Stimulated activated CD4-positive, alpha-beta T cell treated with anti-CD3 and anti-CD28 coated beads, TNF-alpha, amount 100 ng/mL, for 1 hour (primary cell): ENCODE results near the gene AHI1.

Experiments used
- DNase-seq, 3 donors: peaks; one replicate each; pipeline ENCODE4 v3.0.0-alpha.2; 2020; ENCODE audit warnings: low read depth in 3 of 3, low spot score in 1 of 3

AHI1 gene

DNA sequence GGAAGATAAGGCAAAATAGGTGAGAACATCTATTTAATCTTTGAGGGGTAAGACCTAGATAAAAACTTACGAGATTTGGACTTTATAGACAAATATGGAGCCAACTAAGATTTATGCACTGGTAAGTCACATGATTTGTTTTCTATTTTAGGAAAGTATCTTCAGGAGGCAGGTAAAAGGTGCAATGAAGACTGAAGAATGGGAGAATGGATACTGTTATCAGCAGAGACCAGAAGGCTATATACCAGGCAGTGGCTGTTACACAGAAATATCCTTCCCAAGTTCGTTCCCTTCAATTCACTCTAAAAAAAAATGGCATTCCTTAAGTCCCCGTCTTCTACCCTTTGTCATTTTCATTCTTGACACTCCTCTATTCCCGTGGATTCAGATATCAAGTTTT, 192.7 kb downstream of the AHI1 start:
- DNase-seq: no peak

DNA sequence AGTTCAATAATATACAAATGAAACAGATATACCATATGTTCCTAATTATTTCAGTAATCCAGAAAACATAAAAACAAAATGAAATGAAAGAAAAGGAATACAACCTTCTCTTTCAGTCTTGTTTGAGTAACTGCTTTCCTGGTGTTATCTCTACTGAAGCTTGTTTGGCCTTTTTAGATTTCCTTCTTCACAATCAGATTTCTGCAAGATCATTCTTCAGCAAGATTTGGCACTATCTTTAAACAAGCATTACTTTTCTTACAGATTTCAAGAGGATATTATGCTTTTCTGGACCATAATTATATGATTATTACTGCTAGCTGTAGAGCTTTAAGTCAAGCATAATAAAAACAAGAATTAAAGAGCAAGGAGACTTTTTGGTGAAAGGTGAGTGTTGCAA, 196.2 kb downstream of the AHI1 start:
- no peak for DNase-seq

DNA sequence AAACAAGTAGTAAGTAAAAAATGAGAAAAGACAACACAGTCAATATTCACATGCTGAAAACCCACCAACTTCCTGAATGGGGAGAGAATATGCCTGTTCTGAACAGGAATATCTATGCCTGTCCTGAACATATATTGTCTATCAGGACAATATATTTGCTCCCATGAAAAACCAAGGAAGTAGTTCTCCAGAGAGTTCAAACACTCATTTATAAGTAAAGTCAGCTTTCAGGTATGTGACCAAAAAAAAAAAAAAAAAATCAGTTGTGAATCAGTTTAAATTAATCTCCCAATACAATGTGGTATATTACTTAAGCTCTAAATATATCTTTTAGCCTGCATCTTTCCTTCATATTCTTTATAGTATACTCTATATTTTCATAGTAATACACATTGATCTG, 197.0 kb downstream of the AHI1 start:
- DNase-seq: no peak

DNA sequence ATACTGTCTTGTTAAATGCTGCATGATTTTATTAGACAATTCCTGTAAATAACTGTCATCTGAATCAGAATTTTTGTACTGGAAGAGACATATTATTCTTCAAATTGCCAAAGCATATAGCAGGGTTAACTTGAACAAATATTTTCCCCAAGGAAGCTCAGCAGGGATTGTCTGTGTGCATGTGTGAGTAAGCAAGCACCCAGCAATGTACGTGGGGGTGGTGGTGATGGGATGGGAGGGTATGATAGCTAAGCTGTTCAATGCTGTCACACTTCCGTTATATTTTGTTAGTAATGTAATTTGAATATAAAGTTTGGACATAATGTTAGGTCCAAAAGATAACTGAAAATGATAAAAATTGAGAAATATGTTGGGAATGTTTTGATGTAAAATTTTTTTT, 198.3 kb downstream of the AHI1 start:
- DNase-seq: no peak

DNA sequence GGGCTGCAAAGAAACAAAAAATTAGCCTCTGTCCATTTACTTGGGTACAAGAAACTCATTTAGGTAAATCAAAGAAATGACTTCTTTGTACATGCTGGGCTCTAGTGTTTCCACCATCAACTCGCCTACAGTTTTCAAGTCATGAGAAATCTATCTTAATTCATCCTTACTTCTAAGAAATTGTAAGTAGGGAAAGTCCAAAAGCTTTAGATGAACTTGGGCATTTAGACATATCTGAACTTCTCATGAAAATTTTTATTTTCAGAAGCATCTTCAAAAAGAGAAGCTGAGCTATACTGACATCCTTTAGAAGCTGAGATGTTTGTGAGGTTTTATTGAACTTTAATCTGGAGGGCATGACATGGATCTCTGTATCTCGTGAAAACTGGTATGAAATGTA, 199.1 kb downstream of the AHI1 start:
- no peak for DNase-seq

DNA sequence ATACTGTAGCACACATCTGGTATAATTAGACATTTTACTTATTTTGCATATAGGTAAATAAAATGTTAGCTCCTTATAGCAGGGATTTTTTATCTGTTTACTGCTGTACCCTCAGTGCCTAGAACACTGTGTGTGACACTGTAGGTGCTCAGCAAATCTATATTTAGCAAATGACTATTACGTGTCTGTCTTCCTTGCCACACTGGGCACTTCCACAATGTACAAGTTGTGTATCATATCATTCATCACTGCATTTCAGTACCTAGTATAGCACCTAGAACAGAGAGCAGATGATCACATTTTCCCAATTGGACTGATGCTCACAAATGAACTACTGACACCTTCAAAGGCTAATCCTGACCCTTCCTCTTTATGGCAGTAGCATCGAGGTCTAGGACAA, 200.8 kb downstream of the AHI1 start:
- no peak for DNase-seq

DNA sequence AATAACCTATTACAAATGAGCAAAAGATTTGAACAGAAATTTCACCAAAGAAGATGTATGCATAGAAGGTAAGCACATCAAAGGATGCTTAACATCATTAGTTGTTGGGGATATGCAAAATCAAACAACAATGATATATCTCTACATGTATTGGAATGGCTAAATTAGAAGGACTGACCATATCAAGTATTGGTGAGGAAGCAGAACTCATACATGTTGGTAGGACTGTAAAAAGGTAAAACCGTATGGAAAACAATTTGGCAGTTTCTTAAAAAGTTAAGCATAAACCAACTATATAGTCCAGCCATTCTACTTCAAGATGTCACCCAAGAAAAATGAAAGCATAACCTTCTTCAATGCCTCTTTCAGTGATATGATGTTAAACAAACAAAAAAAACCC, 202.5 kb downstream of the AHI1 start:
- DNase-seq: no peak

DNA sequence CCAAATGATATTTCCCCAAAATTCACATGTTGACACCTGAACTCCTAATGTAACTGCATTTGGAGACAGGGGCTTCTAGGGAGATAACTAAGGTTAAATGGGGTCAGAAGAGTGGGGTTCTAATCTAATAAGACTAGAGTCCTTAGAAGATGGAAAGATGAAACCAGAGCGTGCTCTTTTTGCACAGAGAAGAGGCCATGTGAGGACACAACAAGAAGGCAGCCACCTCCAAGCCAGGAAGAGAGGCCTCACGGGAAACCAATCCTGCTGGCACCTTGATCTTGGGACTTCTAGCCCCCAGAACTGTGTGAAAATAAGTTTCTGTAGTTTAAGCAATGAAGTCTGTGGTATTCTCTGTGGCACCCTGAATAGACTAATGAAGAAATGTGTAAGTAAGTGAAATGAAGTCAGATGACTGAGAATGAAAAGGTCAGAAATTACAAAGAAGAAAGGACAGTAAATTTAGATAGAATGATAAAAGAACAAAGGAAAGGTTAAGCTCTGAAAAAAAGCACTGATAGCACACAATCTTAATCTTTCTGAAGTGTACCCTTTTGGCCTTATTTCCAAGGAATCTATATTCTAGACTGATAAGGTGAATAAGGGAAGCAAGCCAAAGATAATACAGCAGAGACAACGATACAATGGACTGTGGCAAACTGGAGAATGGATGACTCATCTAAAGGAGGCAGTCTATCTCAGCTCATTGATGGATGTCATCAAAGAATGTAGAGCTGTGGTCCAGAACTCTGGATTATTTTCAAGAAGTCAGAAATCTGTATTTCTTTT, 206.1 kb downstream of the AHI1 start:
- no peak for DNase-seq

DNA sequence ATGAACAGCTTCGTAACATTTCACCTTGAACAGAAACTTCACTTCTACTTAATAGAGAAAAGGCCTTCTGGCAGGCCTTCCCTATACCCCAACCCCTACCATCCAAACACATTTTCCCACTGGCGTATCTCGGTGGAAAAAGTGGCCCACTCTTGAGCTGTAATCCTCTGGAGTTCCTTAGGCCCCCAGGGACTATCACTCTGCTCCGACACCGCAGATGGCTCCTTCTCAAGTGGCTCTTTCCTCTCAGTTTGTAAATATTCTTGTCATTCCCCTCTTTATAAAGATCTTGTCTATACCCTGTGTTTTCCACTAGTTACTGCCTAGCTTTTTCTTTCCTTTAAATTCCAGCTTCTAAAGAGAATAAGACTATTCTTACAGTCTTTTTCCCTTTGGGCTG, 207.7 kb downstream of the AHI1 start:
- no peak for DNase-seq

DNA sequence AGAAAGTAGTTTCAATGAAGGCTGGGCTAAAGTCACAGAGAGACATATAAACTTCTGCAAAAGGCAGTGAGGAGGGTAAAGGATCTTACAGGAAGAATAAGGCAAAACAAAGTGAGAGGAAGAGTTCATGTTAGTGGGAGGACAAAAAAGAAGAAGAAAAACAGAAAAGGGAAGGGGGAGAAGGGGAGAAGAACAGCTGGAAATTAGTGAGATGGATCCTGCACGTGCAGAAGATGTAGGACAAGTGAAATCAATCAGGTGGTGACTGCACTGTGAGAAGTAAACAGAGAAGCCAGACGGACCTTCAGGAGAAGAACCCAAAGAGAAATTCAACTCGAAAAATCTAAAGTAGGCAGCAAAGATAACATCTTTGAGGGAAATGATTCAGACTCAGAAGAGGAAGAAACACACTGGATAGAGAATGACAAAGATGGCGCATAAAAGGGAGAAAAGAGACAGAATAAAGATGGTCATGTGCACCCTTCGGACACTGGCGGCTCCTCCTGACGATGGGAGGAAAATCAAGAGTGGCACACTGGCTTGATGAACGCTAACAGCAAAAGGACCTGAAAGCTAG, 210.5 kb downstream of the AHI1 start:
- no peak for DNase-seq

DNA sequence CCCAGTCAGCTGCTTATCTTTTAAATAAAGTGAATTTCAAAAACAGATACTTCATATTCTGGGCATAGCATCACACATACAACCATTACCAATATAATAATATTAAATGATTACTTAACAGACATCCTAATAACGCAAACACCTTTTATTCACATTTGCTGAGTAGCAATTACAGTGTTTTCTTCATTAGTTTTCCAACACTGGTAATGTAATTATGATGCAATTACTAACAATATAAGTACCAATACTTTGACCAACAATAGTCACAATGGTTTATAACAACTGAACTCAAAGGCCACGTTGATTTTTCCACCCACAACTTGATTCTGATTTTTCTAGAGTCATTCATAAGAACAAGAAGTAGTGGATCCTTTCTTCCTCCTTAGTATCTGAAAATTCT, 212.4 kb downstream of the AHI1 start:
- no peak for DNase-seq

DNA sequence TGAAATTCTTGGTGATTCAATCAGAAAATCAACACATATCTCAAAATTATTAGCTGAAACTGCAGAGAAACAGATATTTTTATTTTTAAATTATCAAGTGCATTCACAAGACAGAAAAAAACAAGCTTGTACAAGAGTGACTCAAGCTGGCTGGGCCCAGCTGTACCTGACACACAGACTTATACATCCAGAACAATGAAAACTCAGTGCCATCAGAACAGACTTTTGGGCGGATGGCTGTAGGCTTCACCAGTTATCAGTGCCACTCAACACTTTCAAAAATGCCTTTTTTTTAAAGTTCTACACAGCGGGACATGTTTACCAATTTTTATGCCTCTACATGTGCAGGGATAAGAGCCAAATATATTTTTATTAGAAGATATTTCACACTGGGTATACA, 213.6 kb downstream of the AHI1 start:
- no peak for DNase-seq

DNA sequence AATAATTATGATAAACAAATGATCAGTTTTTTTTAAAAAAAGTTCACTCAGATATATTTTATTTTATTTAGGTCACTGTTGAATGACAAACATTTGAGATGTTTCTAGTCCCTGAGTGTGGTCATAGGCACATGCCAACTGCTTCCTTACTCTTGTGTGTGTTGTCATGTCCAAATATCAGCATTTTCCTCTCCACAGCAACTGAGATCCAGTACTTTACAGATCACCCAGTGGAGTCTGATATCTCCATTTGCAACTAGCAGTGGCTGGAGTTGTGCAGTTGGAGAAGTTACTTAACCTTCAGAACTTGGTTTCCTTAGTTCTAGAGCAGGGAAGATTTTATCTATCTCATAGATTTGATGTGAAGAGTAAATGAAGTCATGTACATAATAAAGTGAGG, 215.1 kb downstream of the AHI1 start:
- no peak for DNase-seq

DNA sequence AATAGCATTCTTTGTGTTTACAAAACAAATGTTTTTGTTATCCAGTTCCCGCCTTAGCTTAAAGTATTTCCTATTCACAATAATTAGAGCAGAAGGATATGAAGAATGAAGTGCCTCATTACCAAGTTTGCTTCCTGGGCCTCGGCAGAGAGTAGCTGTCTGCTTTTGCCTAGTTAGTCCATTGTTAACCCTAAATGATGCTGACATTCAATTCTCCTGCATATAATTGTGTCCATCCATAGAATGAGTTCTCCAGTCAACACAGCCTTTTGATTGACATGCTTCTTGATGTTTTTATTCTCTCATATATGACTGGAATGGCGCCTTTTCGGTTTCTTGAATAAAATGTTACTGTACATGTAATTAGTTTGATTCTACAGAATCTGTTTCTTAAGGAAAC, 215.6 kb downstream of the AHI1 start:
- DNase-seq: no peak

DNA sequence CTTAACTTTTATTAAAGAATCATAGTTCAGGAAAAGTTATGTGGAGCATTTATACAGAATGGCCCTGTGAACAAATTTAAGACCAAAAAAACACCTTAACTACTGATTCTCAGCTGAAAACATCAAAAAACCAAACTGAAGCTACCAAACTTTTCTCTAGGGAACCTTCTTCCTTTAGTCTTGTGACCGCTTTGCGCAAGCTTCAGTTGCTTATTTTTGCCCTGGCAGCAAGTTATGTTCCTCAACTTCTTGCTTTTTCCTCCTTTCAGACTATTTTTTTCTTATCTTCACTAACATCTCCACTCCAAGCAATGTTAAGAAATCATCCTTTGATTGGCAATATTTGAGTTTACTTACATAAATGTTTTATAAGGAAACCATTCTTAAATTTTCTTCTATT, 216.3 kb downstream of the AHI1 start:
- no peak for DNase-seq

DNA sequence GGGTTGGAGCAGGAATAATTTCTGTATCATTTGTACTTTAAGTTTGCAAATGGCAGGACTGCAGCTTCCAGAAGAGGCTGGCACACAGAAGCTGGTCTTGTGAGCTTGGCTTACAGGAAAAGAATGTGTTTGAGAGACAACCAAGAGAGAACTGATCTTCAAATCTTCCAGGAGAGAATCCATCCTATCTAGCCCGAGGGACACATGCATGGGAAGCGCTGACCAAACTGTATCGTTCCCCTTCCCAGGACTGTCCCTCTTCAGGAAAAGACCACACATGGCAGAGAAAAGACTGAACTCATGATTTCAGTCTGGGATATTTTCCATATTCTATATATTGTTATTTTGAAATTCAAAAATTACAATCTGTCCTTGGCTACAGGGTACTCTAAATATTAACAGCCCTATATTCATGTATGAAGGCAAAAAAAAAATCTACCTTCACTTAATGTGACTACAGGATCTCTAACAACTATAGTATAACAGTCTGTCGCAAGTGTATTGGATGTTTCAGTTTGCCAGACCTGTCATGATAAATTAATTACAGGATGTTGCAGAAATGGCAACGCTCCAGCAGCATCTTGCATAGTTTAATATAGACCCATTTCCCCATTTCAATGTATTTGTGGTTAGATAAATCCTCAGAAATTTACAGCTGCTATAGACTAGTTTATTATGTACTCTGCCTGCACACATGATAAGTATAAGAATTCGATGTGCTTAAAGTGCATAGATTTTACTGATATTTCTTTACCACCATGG, 217.0 kb downstream of the AHI1 start:
- no peak for DNase-seq

DNA sequence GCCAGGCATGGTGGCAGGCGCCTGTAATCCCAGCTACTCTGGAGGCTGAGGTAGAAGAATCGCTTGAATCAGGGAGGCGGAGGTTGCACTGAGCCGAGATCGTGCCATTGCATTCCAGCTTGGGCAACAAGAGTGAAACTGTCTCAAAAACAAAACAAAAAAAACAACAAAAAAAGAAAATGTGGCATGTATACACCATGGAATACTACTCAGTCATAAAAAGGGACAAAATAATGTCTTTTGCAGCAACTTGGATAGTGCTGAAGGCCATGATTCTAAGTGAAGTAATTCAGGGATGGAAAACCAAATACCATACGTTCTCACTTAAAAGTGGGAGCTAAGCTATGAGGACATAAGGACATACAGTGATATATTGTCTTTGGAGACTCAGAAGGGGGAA, 220.1 kb downstream of the AHI1 start:
- DNase-seq: no peak

DNA sequence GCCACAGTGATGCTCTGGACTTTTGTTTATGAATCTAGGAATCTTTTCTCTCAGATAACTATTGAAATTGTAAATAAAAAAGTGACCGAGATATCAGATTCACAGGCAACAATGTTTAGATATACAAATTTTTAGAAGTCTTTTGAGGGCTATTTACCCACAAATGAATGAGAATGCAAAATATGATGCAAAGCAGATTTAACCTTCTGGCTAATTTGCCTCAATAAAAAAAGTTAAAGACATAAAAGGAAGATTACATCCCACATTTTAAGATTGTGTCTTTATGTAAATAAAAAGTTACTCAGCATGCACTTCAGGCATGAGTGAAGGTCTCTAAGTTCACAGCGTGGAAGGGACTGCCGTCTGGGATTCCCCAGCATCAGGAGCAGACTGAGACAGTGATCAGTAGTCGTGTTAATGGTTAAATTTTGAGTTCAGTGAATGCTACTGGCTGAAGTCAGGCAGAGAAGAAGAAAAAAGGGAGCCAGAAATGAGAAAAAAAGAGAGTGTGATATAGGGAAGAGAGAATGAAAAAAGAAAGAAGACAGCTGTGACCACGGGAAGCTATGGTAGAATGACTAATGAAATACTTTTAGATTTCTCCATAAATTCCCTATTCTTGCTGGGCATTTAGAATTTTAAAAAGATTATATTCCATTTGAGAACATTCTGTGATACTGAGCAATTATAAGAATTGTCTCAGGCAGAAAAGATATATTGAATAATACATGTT, 222.8 kb downstream of the AHI1 start:
- no peak for DNase-seq

DNA sequence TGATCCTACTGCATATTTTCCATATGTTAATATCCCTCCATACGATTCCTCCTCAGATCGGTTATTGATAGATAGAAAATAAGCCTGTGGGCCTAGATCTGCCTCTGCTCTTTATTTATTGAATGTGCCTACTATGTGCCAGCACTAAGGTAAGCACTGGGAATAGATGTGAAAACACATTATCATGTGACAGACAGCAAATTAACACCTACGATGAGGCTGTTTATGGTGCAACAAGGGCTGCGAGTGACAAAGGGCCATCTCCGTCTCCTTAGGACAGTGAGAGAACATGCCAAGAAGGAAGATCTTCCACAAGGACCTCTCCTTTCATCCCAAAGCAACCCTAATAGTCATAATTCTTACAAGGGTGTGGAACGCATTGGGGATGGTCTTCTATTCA, 225.9 kb downstream of the AHI1 start:
- no peak for DNase-seq

DNA sequence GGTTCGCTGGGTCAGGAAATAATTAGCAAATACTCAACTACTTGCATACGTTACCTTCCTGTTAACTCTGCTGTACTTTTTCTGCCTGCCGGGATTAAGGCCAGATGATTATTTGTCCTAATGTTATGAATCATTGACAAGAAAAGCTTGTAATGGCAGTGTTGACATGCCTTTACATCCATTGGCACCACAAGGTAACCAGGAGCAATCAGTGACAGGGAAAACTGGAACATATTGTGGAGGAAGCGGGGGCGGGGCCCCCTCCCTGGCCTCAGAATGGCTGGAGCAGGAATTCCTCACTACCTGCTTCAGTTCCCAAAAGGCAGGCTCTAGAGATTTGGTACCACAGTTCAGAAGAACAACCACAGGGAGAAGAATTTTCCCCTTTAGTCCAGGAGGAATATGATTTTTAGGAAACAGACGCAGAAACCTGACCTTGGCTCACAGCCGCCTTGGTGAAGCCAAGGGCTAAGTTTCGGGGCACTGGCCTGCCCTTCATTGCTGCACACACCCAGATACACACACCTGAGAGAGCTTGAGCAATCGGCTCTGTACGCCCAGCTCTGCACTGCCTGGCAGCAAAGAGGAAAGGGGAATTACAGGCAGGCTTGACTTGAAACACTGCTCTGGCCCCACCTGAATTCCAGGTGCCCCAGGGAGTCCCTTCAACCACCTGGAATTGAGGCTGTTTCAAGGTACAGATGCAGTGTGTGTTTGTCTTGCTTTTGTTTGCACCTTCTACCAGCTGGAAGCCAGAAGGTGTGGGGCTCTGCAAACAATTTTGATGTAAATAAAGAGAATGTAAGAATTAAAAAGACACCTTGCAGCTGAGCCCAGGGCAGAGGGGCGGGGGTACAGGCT, 226.6 kb downstream of the AHI1 start:
- DNase-seq: no peak

DNA sequence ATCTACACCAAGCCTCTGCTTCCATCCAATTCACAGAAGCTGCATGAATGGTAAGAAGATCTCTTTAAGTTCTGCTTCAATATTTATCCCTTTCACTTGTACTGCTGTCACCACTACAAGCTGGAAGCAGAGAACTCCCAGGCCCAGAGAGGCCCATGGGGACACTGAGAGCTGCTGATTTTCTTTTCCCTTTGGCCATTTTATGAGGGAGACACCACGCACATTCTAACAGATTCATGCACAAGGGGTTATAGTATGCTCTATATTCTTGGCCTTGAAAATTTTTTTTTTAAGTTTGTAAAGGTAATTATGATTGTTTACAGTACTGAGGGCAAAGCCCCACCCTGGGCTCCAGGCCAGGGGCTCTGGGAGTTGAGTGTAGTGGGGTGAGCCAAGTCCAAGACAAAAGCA, 228.1 kb downstream of the AHI1 start:
- no peak for DNase-seq
